SK-N-SH treated with all-trans-retinoic acid at 6 μM for 48 hours (cell line): ENCODE measurements around the gene ALB.

ENCODE experiments used
- ATAC-seq: fragments of 200-7000 bp; cut with Tn5 transposase; 3 replicates; pipeline ENCODE4 v1.9.1; 2020; ENCODE audit warnings: mild to moderate bottlenecking, moderate library complexity
- ARNTL ChIP-seq: fragments of 450-650 bp; formaldehyde crosslinking; IDR thresholded peaks from 2 replicates; pipeline ENCODE4 v1.5.0; 2020; ENCODE audit warnings: low read depth, mild to moderate bottlenecking, moderate library complexity, borderline replicate concordance
- CSDC2 ChIP-seq: fragments of 250-450 bp; sonication (Bioruptor Pico); IDR thresholded peaks from 2 replicates; pipeline ENCODE4 v1.5.0; 2020; ENCODE audit warnings: mild to moderate bottlenecking, moderate library complexity
- ESRRG ChIP-seq: fragments of 250-450 bp; sonication (Bioruptor Pico); IDR thresholded peaks from 2 replicates; pipeline ENCODE4 v1.6.1; 2021; ENCODE audit warnings: mild to moderate bottlenecking
- GLIS3 ChIP-seq: fragments of 250-450 bp; sonication (Bioruptor Pico); IDR thresholded peaks from 2 replicates; pipeline ENCODE4 v1.5.0; 2020; ENCODE audit warnings: mild to moderate bottlenecking, moderate library complexity
- ISL1 ChIP-seq: fragments of 250-450 bp; sonication (Bioruptor Pico); IDR thresholded peaks from 2 replicates; pipeline ENCODE4 v2.1.2; 2022; ENCODE audit warnings: mild to moderate bottlenecking, moderate library complexity
- OSR1 ChIP-seq: fragments of 250-450 bp; sonication (Bioruptor Pico); IDR thresholded peaks from 2 replicates; pipeline ENCODE4 v1.8.0; 2022; ENCODE audit warnings: moderate library complexity, mild to moderate bottlenecking, inconsistent platforms
- PPARA ChIP-seq: fragments of 250-450 bp; sonication (Bioruptor Pico); IDR thresholded peaks from 2 replicates; pipeline ENCODE4 v1.5.0; 2020; ENCODE audit warnings: mild to moderate bottlenecking, borderline replicate concordance
- RARB ChIP-seq: fragments of 250-450 bp; sonication (Bioruptor Pico); IDR thresholded peaks from 2 replicates; pipeline ENCODE4 v1.8.0; 2021; ENCODE audit warnings: mild to moderate bottlenecking, moderate library complexity
- SNAI2 ChIP-seq: fragments of 250-450 bp; sonication (Bioruptor Pico); IDR thresholded peaks from 2 replicates; pipeline ENCODE4 v1.5.0; 2020; ENCODE audit warnings: mild to moderate bottlenecking, moderate library complexity
- TCF4 ChIP-seq: fragments of 250-450 bp; sonication (Bioruptor Pico); IDR thresholded peaks from 2 replicates; pipeline ENCODE4 v1.8.0; 2021; ENCODE audit warnings: mild to moderate bottlenecking, moderate library complexity, borderline replicate concordance
- TOX ChIP-seq: fragments of 250-450 bp; sonication (Bioruptor Pico); IDR thresholded peaks from 2 replicates; pipeline ENCODE4 v1.8.0; 2021; ENCODE audit warnings: mild to moderate bottlenecking, moderate library complexity, borderline replicate concordance
- ZC3H10 ChIP-seq: fragments of 250-450 bp; sonication (Bioruptor Pico); IDR thresholded peaks from 2 replicates; pipeline ENCODE4 v1.5.1; 2021; ENCODE audit warnings: mild to moderate bottlenecking, moderate library complexity
- ZFP3 ChIP-seq: fragments of 250-450 bp; sonication (Bioruptor Pico); IDR thresholded peaks from 2 replicates; pipeline ENCODE4 v1.5.0; 2020; ENCODE audit warnings: mild to moderate bottlenecking, moderate library complexity
- ZFP30 ChIP-seq: fragments of 450-650 bp; formaldehyde crosslinking; IDR thresholded peaks from 2 replicates; pipeline ENCODE4 v1.5.0; 2022; ENCODE audit warnings: mild to moderate bottlenecking, moderate library complexity
- ZNF565 ChIP-seq: fragments of 450-650 bp; formaldehyde crosslinking; conservative IDR thresholded peaks from 2 replicates; pipeline ENCODE4 v1.5.0; 2020; ENCODE audit warnings: low read depth, mild to moderate bottlenecking, moderate library complexity
- ZNF70 ChIP-seq: fragments of 450-650 bp; formaldehyde crosslinking; IDR thresholded peaks from 2 replicates; pipeline ENCODE4 v1.5.0; 2020; ENCODE audit warnings: mild to moderate bottlenecking, moderate library complexity
- ZNF8 ChIP-seq: fragments of 450-650 bp; formaldehyde crosslinking; IDR thresholded peaks from 2 replicates; pipeline ENCODE4 v1.5.0; 2020; ENCODE audit warnings: mild to moderate bottlenecking, moderate library complexity
- TF ChIP-seq, protein P1 (sequence below): fragments of 250-450 bp; sonication (Bioruptor Pico); IDR thresholded peaks from 2 replicates; pipeline ENCODE4 v1.5.1; 2021; ENCODE audit warnings: mild to moderate bottlenecking, moderate library complexity
- TF ChIP-seq, protein P2 (sequence below): fragments of 250-450 bp; sonication (Bioruptor Pico); IDR thresholded peaks from 2 replicates; pipeline ENCODE4 v1.8.0; 2021; ENCODE audit warnings: low read depth, mild to moderate bottlenecking, moderate library complexity, borderline replicate concordance
- TF ChIP-seq, protein P3 (sequence below): fragments of 250-450 bp; sonication (Bioruptor Pico); IDR thresholded peaks from 2 replicates; pipeline ENCODE4 v1.5.1; 2020; ENCODE audit warnings: low read depth, mild to moderate bottlenecking, moderate library complexity
- TF ChIP-seq, protein P4 (sequence below): fragments of 250-450 bp; sonication (Bioruptor Pico); IDR thresholded peaks from 2 replicates; pipeline ENCODE4 v1.5.0; 2020; ENCODE audit warnings: mild to moderate bottlenecking, moderate library complexity
- TF ChIP-seq, protein P5 (sequence below): fragments of 250-450 bp; sonication (Bioruptor Pico); IDR thresholded peaks from 2 replicates; pipeline ENCODE4 v1.8.0; 2020; ENCODE audit warnings: mild to moderate bottlenecking, moderate library complexity, borderline replicate concordance

ALB gene

DNA sequence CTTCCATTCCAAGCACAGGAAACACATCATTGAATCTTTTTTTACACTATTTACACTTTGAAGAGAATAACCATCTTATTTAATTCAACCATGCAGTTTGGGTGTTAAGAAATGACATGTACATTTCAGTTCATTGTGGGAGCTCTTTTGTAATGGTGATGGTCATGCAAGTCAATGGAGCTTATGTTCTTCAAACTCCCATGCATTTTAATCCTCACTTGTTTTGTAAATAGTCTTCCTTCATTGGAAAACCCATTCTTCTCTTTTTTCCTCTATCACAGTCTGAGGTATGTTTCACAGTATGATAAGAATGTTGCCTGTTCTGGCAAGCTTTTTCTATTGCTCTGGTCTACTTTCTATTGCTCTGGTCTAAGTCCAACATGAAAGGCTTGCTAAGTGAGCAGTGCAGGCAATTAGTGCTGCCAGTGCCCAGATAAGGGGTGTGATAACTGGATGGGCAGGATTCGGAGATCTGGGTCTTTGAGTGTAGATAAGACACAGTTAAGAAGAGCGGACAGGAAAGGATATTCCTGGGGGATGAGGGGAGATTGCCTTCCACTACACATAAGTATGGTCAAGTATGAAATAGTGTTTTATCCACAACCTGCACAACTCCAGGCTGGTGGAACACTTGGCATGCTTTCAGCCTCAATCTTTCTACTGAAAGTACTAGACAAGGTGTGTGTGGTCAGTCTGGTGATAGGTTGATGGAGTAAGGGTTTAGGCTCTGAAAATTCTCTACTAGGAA lies 49.0 kb downstream of the ALB start:
- no peak for ATAC-seq
- TF ChIP-seq, protein P1, sequence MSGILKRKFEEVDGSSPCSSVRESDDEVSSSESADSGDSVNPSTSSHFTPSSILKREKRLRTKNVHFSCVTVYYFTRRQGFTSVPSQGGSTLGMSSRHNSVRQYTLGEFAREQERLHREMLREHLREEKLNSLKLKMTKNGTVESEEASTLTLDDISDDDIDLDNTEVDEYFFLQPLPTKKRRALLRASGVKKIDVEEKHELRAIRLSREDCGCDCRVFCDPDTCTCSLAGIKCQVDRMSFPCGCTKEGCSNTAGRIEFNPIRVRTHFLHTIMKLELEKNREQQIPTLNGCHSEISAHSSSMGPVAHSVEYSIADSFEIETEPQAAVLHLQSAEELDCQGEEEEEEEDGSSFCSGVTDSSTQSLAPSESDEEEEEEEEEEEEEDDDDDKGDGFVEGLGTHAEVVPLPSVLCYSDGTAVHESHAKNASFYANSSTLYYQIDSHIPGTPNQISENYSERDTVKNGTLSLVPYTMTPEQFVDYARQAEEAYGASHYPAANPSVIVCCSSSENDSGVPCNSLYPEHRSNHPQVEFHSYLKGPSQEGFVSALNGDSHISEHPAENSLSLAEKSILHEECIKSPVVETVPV (CRISPR knock-in tag): no peak
- TF ChIP-seq GLIS3 (CRISPR knock-in tag) (no peak), ZNF565 (CRISPR knock-in tag) (no peak), CSDC2 (CRISPR knock-in tag) (no peak), PPARA (CRISPR knock-in tag) (no peak), ARNTL (no peak)
- TF ChIP-seq, protein P2, sequence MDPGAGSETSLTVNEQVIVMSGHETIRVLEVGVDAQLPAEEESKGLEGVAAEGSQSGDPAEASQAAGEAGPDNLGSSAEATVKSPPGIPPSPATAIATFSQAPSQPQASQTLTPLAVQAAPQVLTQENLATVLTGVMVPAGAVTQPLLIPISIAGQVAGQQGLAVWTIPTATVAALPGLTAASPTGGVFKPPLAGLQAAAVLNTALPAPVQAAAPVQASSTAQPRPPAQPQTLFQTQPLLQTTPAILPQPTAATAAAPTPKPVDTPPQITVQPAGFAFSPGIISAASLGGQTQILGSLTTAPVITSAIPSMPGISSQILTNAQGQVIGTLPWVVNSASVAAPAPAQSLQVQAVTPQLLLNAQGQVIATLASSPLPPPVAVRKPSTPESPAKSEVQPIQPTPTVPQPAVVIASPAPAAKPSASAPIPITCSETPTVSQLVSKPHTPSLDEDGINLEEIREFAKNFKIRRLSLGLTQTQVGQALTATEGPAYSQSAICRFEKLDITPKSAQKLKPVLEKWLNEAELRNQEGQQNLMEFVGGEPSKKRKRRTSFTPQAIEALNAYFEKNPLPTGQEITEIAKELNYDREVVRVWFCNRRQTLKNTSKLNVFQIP (CRISPR knock-in tag): no peak
- TF ChIP-seq, protein P3, sequence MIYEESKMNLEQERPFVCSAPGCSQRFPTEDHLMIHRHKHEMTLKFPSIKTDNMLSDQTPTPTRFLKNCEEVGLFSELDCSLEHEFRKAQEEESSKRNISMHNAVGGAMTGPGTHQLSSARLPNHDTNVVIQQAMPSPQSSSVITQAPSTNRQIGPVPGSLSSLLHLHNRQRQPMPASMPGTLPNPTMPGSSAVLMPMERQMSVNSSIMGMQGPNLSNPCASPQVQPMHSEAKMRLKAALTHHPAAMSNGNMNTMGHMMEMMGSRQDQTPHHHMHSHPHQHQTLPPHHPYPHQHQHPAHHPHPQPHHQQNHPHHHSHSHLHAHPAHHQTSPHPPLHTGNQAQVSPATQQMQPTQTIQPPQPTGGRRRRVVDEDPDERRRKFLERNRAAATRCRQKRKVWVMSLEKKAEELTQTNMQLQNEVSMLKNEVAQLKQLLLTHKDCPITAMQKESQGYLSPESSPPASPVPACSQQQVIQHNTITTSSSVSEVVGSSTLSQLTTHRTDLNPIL (CRISPR knock-in tag): no peak

DNA sequence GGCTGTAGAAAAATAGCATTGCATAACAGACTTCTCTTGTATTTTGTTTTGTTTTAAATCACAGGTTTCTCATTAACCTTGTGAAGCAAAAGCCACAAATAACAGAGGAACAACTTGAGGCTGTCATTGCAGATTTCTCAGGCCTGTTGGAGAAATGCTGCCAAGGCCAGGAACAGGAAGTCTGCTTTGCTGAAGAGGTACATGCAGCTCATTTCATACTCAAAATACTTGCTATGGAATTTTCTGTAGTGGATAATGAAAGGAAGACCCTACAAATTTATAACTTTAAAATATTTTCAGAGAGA lies 49.6 kb downstream of the ALB start:
- TF ChIP-seq, protein P1 (CRISPR knock-in tag): no peak
- TF ChIP-seq, protein P2 (CRISPR knock-in tag): no peak
- TF ChIP-seq OSR1 (CRISPR knock-in tag) (no peak), ZNF565 (CRISPR knock-in tag) (no peak), RARB (no peak), ZNF8 (CRISPR knock-in tag) (no peak), ESRRG (no peak), CSDC2 (CRISPR knock-in tag) (no peak), ZFP3 (CRISPR knock-in tag) (no peak), TOX (CRISPR knock-in tag) (no peak), GLIS3 (CRISPR knock-in tag) (no peak), ARNTL (no peak), ISL1 (no peak), ZNF70 (CRISPR knock-in tag) (no peak), PPARA (CRISPR knock-in tag) (no peak)
- TF ChIP-seq, protein P4, sequence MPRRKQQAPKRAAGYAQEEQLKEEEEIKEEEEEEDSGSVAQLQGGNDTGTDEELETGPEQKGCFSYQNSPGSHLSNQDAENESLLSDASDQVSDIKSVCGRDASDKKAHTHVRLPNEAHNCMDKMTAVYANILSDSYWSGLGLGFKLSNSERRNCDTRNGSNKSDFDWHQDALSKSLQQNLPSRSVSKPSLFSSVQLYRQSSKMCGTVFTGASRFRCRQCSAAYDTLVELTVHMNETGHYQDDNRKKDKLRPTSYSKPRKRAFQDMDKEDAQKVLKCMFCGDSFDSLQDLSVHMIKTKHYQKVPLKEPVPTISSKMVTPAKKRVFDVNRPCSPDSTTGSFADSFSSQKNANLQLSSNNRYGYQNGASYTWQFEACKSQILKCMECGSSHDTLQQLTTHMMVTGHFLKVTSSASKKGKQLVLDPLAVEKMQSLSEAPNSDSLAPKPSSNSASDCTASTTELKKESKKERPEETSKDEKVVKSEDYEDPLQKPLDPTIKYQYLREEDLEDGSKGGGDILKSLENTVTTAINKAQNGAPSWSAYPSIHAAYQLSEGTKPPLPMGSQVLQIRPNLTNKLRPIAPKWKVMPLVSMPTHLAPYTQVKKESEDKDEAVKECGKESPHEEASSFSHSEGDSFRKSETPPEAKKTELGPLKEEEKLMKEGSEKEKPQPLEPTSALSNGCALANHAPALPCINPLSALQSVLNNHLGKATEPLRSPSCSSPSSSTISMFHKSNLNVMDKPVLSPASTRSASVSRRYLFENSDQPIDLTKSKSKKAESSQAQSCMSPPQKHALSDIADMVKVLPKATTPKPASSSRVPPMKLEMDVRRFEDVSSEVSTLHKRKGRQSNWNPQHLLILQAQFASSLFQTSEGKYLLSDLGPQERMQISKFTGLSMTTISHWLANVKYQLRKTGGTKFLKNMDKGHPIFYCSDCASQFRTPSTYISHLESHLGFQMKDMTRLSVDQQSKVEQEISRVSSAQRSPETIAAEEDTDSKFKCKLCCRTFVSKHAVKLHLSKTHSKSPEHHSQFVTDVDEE (CRISPR knock-in tag): no peak
- TF ChIP-seq, all 23 proteins: peak for 0
- no peak for ATAC-seq

DNA sequence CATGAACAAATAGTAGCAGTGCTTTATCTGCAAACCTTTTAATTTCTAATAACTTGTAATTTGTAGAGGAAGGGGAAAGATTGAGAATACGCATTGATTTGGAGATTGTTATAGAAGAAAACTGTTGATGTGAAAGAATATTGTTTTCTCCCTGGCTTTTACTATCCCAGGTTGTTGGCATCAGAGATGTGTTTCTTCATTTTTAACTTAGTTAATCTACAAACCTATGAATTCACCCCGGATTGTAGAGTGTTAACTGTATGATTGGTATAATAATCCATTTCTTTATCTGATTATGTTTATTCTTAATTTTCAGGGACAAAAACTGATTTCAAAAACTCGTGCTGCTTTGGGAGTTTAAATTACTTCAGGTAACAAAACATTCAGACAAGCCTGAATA lies 50.8 kb downstream of the ALB start:
- ATAC-seq: no peak
- TF ChIP-seq SNAI2 (CRISPR knock-in tag): no peak
- no peak for TF ChIP-seq CSDC2 (CRISPR knock-in tag)
- no peak for TF ChIP-seq OSR1 (CRISPR knock-in tag)
- TF ChIP-seq ZFP30 (CRISPR knock-in tag): no peak
- no peak for TF ChIP-seq ZNF70 (CRISPR knock-in tag)
- no peak for TF ChIP-seq ZNF8 (CRISPR knock-in tag)
- no peak for TF ChIP-seq TCF4 (CRISPR knock-in tag)
- no peak for TF ChIP-seq ZC3H10
- no peak for TF ChIP-seq RARB
- TF ChIP-seq, protein P5, sequence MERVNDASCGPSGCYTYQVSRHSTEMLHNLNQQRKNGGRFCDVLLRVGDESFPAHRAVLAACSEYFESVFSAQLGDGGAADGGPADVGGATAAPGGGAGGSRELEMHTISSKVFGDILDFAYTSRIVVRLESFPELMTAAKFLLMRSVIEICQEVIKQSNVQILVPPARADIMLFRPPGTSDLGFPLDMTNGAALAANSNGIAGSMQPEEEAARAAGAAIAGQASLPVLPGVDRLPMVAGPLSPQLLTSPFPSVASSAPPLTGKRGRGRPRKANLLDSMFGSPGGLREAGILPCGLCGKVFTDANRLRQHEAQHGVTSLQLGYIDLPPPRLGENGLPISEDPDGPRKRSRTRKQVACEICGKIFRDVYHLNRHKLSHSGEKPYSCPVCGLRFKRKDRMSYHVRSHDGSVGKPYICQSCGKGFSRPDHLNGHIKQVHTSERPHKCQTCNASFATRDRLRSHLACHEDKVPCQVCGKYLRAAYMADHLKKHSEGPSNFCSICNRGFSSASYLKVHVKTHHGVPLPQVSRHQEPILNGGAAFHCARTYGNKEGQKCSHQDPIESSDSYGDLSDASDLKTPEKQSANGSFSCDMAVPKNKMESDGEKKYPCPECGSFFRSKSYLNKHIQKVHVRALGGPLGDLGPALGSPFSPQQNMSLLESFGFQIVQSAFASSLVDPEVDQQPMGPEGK (CRISPR knock-in tag): no peak
